MCF 10A (cell line): ENCODE measurements around the gene SP6. TPM values are rescaled to one million over a fixed set of nuclear protein-coding genes. Genes with fewer than 3 reads are reported as not detected.

Experiments
- BruUV-seq: library from RNA; stranded (reverse); fragments of 400-500 nt; replicated peaks from 2 replicates; lab custom pipeline; 2021; lab: Mats Ljungman, UMichigan
- CTCF ChIA-PET: fragments of 300-600 bp; sonication (Branson Sonifier 250); formaldehyde crosslinking; extraction: SDS; loops from one replicate; lab custom pipeline; 2021; ENCODE audit warnings: antibody characterized with exemption, inconsistent platforms; lab: Yijun Ruan, JAX
- POLR2A ChIA-PET: fragments of 300-600, 350-650 bp; sonication (Branson Sonifier 250); formaldehyde crosslinking; extraction: SDS; loops from one replicate; lab custom pipeline; 2020; ENCODE audit warnings: antibody characterized with exemption, inconsistent platforms; lab: Yijun Ruan, JAX
- DNase-seq: peaks from one replicate; pipeline ENCODE4 v3.0.0-alpha.2; 2018; ENCODE audit not compliant: unreplicated experiment
- H3K27ac Mint-ChIP-seq: one replicate; pipeline ENCODE4 v1.8.0; 2022; ENCODE audit warnings: mild to moderate bottlenecking, low read depth, mixed read lengths; ENCODE audit not compliant: unreplicated experiment
- H3K27me3 Mint-ChIP-seq: one replicate; pipeline ENCODE4 v1.8.0; 2022; ENCODE audit warnings: mixed read lengths; ENCODE audit not compliant: insufficient read depth, unreplicated experiment
- H3K36me3 Mint-ChIP-seq: one replicate; pipeline ENCODE4 v1.8.0; 2022; ENCODE audit warnings: mild to moderate bottlenecking, moderate library complexity, mixed read lengths; ENCODE audit not compliant: insufficient read depth, unreplicated experiment
- H3K4me1 Mint-ChIP-seq: one replicate; pipeline ENCODE4 v1.8.0; 2022; ENCODE audit warnings: mixed read lengths; ENCODE audit not compliant: insufficient read depth, unreplicated experiment
- H3K4me3 Mint-ChIP-seq: one replicate; pipeline ENCODE4 v1.8.0; 2022; ENCODE audit warnings: mild to moderate bottlenecking, moderate library complexity, mixed read lengths; ENCODE audit not compliant: unreplicated experiment
- H3K9me3 Mint-ChIP-seq: one replicate; pipeline ENCODE4 v1.8.0; 2022; ENCODE audit warnings: mixed read lengths; ENCODE audit not compliant: unreplicated experiment
- intact Hi-C: fragments of 100-400 bp; cut with micrococcal nuclease; formaldehyde crosslinking; loops from 2 replicates; pipeline ENCODE4 v1.14.1; 2022
- total RNA-seq: library from RNA; stranded (reverse); gene quantifications from 2 replicates; pipeline ENCODE4 v1.2.3, GENCODE V29; 2022
- TF ChIP-seq, protein P1 (sequence below): fragments of 200-600 bp; IDR thresholded peaks from one replicate; pipeline ENCODE4 v1.8.0; 2022; ENCODE audit warnings: antibody characterized with exemption, mild to moderate bottlenecking; ENCODE audit not compliant: unreplicated experiment

SP6 gene
- total RNA-seq, 1 experiment from 2014 or later = 1.5 TPM

- no TSS peak for BruUV-seq
- no peaks in the 10 kb centered on the region for H3K27me3 Mint-ChIP-seq
- POLR2A ChIA-PET = interaction anchor here (0.5 to 1.1 kb wide), 2 partner anchors 19 to 159 kb away, joined by 3 read pairs; partner anchors contain the start of genes LRRC46 and MRPL10
- no peaks in the 10 kb centered on the region for H3K9me3 Mint-ChIP-seq
- intact Hi-C loops = no loop called here
- CTCF ChIA-PET = no interaction called here
- peaks cover 23% of the 10 kb centered on the region for H3K4me1 Mint-ChIP-seq
- TF ChIP-seq, protein P1, sequence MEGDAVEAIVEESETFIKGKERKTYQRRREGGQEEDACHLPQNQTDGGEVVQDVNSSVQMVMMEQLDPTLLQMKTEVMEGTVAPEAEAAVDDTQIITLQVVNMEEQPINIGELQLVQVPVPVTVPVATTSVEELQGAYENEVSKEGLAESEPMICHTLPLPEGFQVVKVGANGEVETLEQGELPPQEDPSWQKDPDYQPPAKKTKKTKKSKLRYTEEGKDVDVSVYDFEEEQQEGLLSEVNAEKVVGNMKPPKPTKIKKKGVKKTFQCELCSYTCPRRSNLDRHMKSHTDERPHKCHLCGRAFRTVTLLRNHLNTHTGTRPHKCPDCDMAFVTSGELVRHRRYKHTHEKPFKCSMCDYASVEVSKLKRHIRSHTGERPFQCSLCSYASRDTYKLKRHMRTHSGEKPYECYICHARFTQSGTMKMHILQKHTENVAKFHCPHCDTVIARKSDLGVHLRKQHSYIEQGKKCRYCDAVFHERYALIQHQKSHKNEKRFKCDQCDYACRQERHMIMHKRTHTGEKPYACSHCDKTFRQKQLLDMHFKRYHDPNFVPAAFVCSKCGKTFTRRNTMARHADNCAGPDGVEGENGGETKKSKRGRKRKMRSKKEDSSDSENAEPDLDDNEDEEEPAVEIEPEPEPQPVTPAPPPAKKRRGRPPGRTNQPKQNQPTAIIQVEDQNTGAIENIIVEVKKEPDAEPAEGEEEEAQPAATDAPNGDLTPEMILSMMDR = no peak
- DNase-seq = no peak
- H3K27ac Mint-ChIP-seq = peak overlapping the region; percentile 16
- H3K4me3 Mint-ChIP-seq = no peak overlapping the region
- H3K36me3 Mint-ChIP-seq = peaks cover 9% of the 10 kb centered on the region
Observed at GRCh38 chr17:47811709-47812108, 39.3 kb downstream of the SP6 start.

- ChIA-PET POLR2A (interaction anchor here (0.5 to 1.3 kb wide), 3 partner anchors 20 to 158 kb away, joined by 3 read pairs; partner anchors contain the start of genes LRRC46 and MRPL10), CTCF (interaction anchor here (0.7 to 1.2 kb wide), 2 partner anchors 20 to 127 kb away, joined by 4 read pairs; partner anchors contain the start of genes LRRC46 and MRPL10)
- Mint-ChIP-seq H3K36me3 (peaks cover 9% of the 10 kb centered on the region), H3K4me3 (no peak overlapping the region), H3K4me1 (peaks cover 23% of the 10 kb centered on the region), H3K9me3 (no peaks in the 10 kb centered on the region), H3K27me3 (no peaks in the 10 kb centered on the region), H3K27ac (peak overlapping the region; percentile 68)
- DNase-seq = no peak
- TF ChIP-seq, protein P1 = no peak
- BruUV-seq = no TSS peak
- intact Hi-C loops = no loop called here
Observed at GRCh38 chr17:47810901-47811635, 39.9 kb downstream of the SP6 start.

GRCh38 chr17:47810200-47810821, 40.7 kb downstream of the SP6 start:
- POLR2A ChIA-PET = interaction anchor here (0.6 to 1.3 kb wide), 3 partner anchors 79 to 147 kb away, joined by 3 to 4 read pairs (median 3); no protein-coding TSS in a partner anchor

More at GRCh38 chr17:47810200-47810821, 40.7 kb downstream of the SP6 start:
- peak; percentile 88 for DNase-seq
- CTCF ChIA-PET = interaction anchor here (0.7 to 1.2 kb wide), 3 partner anchors 21 to 156 kb away, joined by 3 to 4 read pairs (median 4); partner anchors contain the start of genes LRRC46 and MRPL10
- peaks cover 23% of the 10 kb centered on the region for H3K4me1 Mint-ChIP-seq
- intact Hi-C loops = no loop called here
- H3K9me3 Mint-ChIP-seq = no peaks in the 10 kb centered on the region
- BruUV-seq = no TSS peak
- peak overlapping the region; percentile 68 for H3K27ac Mint-ChIP-seq
- TF ChIP-seq, protein P1 = no peak
- peaks cover 1% of the 10 kb centered on the region for H3K36me3 Mint-ChIP-seq
- no peak overlapping the region for H3K4me3 Mint-ChIP-seq
- no peaks in the 10 kb centered on the region for H3K27me3 Mint-ChIP-seq
